HG02970 (cell line): ENCODE measurements around the gene AMN1.

Experiments used
- ATAC-seq: cut with Tn5 transposase; IDR thresholded peaks from one replicate; pipeline ENCODE4 v1.9.1; 2021; ENCODE audit warnings: mild to moderate bottlenecking, moderate library complexity, moderate number of reproducible peaks; ENCODE audit not compliant: unreplicated experiment, low FRiP score

Gene AMN1

GRCh38 chr12:31633464-31633863, 95.4 kb downstream of the AMN1 start:
- no peak for ATAC-seq

- no peak for ATAC-seq
These were observed 97.0 kb downstream of the AMN1 start for GRCh38 chr12:31631809-31632208.

- ATAC-seq = no peak
These were observed 97.6 kb downstream of the AMN1 start for GRCh38 chr12:31631023-31631724.

GRCh38 chr12:31629756-31630732, 98.8 kb downstream of the AMN1 start:
- no peak for ATAC-seq

GRCh38 chr12:31627456-31628054, 101.3 kb downstream of the AMN1 start:
- ATAC-seq = no peak

- ATAC-seq = no peak
These were observed 102.4 kb downstream of the AMN1 start for GRCh38 chr12:31626270-31626995.

- ATAC-seq = no peak
These were observed 106.8 kb downstream of the AMN1 start for GRCh38 chr12:31622038-31622437.
